SK-N-SH (cell line): Measurements from ENCODE around the gene LCMT1. TPM values are rescaled to one million over a fixed set of nuclear protein-coding genes. Genes with fewer than 3 reads are reported as not detected.
A peak's percentile ranks its signal among the peaks of the same experiment; 100 is the strongest.
"Not testable (repeated sequence)": the region's sequence is repeated elsewhere in the genome, so short reads cannot be mapped to it uniquely, and the experiment has no call there.

Experiments used
- CTCF ChIA-PET: fragments of 300-600, 350-600 bp; formaldehyde crosslinking; extraction: SDS; loops from one replicate; lab custom pipeline; 2021; lab: Yijun Ruan, JAX
- POLR2A ChIA-PET: fragments of 350-600 bp; sonication (Branson Sonifier 250); formaldehyde crosslinking; extraction: SDS; loops from one replicate; lab custom pipeline; 2020; ENCODE audit warnings: antibody characterized with exemption, inconsistent platforms; lab: Yijun Ruan, JAX
- DNase-seq: peaks from one replicate; pipeline ENCODE4 v3.0.0; 2012
- H2AFZ ChIP-seq: fragments of 200-600 bp; sonication (generic); 2 replicates; pipeline ENCODE4 v1.8.1; 2016; ENCODE audit warnings: antibody characterized with exemption, mild to moderate bottlenecking, low read depth
- H3F3A ChIP-seq: fragments of 200-600 bp; sonication (generic); replicated peaks from 2 replicates; pipeline ENCODE3; 2016; ENCODE audit warnings: antibody characterized with exemption, mild to moderate bottlenecking; ENCODE audit not compliant: insufficient read depth
- H3K27ac ChIP-seq, 2 experiments: fragments of 200-500 bp in 1 of 2; fragments of 200-600 bp in 1 of 2; sonication (Bioruptor generic) in 1 of 2; sonication (generic), shearing (Covaris generic) in 1 of 2; 2 replicates each; pipeline versions ENCODE4 v1.5.1 to v1.6.1; 2014 to 2016; ENCODE audit warnings: low read depth in 2 of 2, inconsistent platforms in 1 of 2, low read length in 1 of 2, mild to moderate bottlenecking in 1 of 2, mixed read lengths in 1 of 2
- H3K27me3 ChIP-seq: fragments of 200-600 bp; sonication (generic), shearing (Covaris generic); 2 replicates; pipeline ENCODE4 v1.6.1; 2016; ENCODE audit warnings: mixed run types; ENCODE audit not compliant: insufficient read depth
- H3K36me3 ChIP-seq, 2 experiments: fragments of 200-500 bp in 1 of 2; fragments of 200-600 bp in 1 of 2; sonication (Bioruptor generic) in 1 of 2; sonication (generic) in 1 of 2; replicated peaks in 1 of 2; 2 replicates each; pipeline versions ENCODE3 to v1.5.1; 2014 to 2016; ENCODE audit warnings: low read length in 1 of 2, mild to moderate bottlenecking in 1 of 2; ENCODE audit not compliant: insufficient read depth in 2 of 2, control insufficient read depth in 1 of 2
- H3K4me1 ChIP-seq, 2 experiments: fragments of 200-500 bp in 1 of 2; fragments of 200-600 bp in 1 of 2; sonication (Bioruptor generic) in 1 of 2; sonication (generic), shearing (Covaris generic) in 1 of 2; 2 replicates each; pipeline versions ENCODE4 v1.5.1 to v1.6.1; 2014 to 2016; ENCODE audit warnings: low read depth in 1 of 2, low read length in 1 of 2, mixed run types in 1 of 2; ENCODE audit not compliant: insufficient read depth in 2 of 2, control insufficient read depth in 1 of 2
- H3K4me2 ChIP-seq: fragments of 200-600 bp; sonication (generic), shearing (Covaris generic); 2 replicates; pipeline ENCODE4 v1.6.1; 2017; ENCODE audit warnings: mixed run types
- H3K4me3 ChIP-seq, 2 experiments: fragments of 200-500 bp in 1 of 2; fragments of 200-600 bp in 1 of 2; sonication (Bioruptor generic) in 1 of 2; sonication (generic), shearing (Covaris generic) in 1 of 2; 2 replicates each; pipeline versions ENCODE4 v1.5.1 to v1.8.1; 2014 to 2016; ENCODE audit warnings: low read depth in 2 of 2, inconsistent platforms in 1 of 2, low read length in 1 of 2, mild to moderate bottlenecking in 1 of 2, mixed read lengths in 1 of 2, moderate library complexity in 1 of 2
- H3K79me2 ChIP-seq: fragments of 200-600 bp; sonication (generic); 2 replicates; pipeline ENCODE4 v1.8.1; 2017; ENCODE audit warnings: mild to moderate bottlenecking; ENCODE audit not compliant: insufficient read depth
- H3K9ac ChIP-seq: fragments of 200-600 bp; sonication (generic); 2 replicates; pipeline ENCODE4 v1.6.1; 2017; ENCODE audit warnings: mixed run types
- H3K9me2 ChIP-seq: fragments of 200-600 bp; sonication (generic); 2 replicates; pipeline ENCODE4 v1.6.1; 2017; ENCODE audit warnings: mixed run types
- H3K9me3 ChIP-seq: fragments of 200-600 bp; sonication (generic); 2 replicates; pipeline ENCODE4 v1.6.1; 2017; ENCODE audit warnings: mixed run types, mild to moderate bottlenecking, moderate library complexity
- H4K20me1 ChIP-seq: fragments of 200-600 bp; sonication (generic); 2 replicates; pipeline ENCODE4 v1.6.1; 2017; ENCODE audit warnings: mild to moderate bottlenecking, mixed run types; ENCODE audit not compliant: insufficient read depth
- CHD2 ChIP-seq: fragments of 150-350 bp; IDR thresholded peaks from 2 replicates; pipeline ENCODE4 v1.6.1; 2018; ENCODE audit warnings: low read length; ENCODE audit not compliant: partially characterized antibody
- ELF1 ChIP-seq: IDR thresholded peaks from 2 replicates; pipeline ENCODE4 v1.4.0; 2012
- EP300 ChIP-seq, 2 experiments: IDR thresholded peaks; 2 replicates each; pipeline versions ENCODE4 v1.4.0 to v1.6.1; 2012; ENCODE audit warnings: borderline replicate concordance in 1 of 2, low read depth in 1 of 2, low read length in 1 of 2
- FOSL2 ChIP-seq: IDR thresholded peaks from 2 replicates; pipeline ENCODE4 v1.4.0; 2012; ENCODE audit warnings: low read depth, mild to moderate bottlenecking, moderate library complexity, borderline replicate concordance
- FOXJ3 ChIP-seq: sonication (generic); formaldehyde crosslinking; IDR thresholded peaks from 2 replicates; pipeline ENCODE4 v1.5.1; 2020; ENCODE audit warnings: mild to moderate bottlenecking, missing genetic modification reagents
- FOXM1 ChIP-seq: IDR thresholded peaks from 2 replicates; pipeline ENCODE4 v1.4.0; 2012; ENCODE audit warnings: low read depth, mild to moderate bottlenecking
- GABPA ChIP-seq: IDR thresholded peaks from 2 replicates; pipeline ENCODE4 v1.4.0; 2012; ENCODE audit warnings: low read depth, mild to moderate bottlenecking
- JUND ChIP-seq: IDR thresholded peaks from 2 replicates; pipeline ENCODE4 v1.4.0; 2012
- MEF2A ChIP-seq: IDR thresholded peaks from 2 replicates; pipeline ENCODE4 v1.4.0; 2012; ENCODE audit warnings: low read depth, borderline replicate concordance
- NFIC ChIP-seq: IDR thresholded peaks from 2 replicates; pipeline ENCODE4 v1.4.0; 2012; ENCODE audit warnings: borderline replicate concordance
- NRF1 ChIP-seq: IDR thresholded peaks from 2 replicates; pipeline ENCODE4 v1.6.1; 2012; ENCODE audit warnings: low read depth, mild to moderate bottlenecking, low read length
- POLR2AphosphoS5 ChIP-seq: IDR thresholded peaks from 2 replicates; pipeline ENCODE4 v1.6.1; 2012; ENCODE audit warnings: low read depth, low read length
- RAD21 ChIP-seq: IDR thresholded peaks from 2 replicates; pipeline ENCODE4 v1.6.1; 2012; ENCODE audit warnings: mild to moderate bottlenecking, low read length
- RCOR1 ChIP-seq: fragments of 150-350 bp; IDR thresholded peaks from 2 replicates; pipeline ENCODE4 v1.6.1; 2017; ENCODE audit warnings: antibody characterized with exemption, low read length
- RFX5 ChIP-seq: IDR thresholded peaks from 2 replicates; pipeline ENCODE4 v1.6.1; 2012; ENCODE audit warnings: mild to moderate bottlenecking, improper control_type of control experiment, low read length
- SIN3A ChIP-seq: IDR thresholded peaks from 2 replicates; pipeline ENCODE4 v1.6.1; 2012; ENCODE audit warnings: low read depth, mild to moderate bottlenecking, low read length, moderate library complexity, borderline replicate concordance
- SMC3 ChIP-seq: IDR thresholded peaks from 2 replicates; pipeline ENCODE4 v1.6.1; 2012; ENCODE audit warnings: low read depth, low read length, improper control_type of control experiment
- TAF1 ChIP-seq: IDR thresholded peaks from 2 replicates; pipeline ENCODE4 v1.6.1; 2012; ENCODE audit warnings: low read depth, mild to moderate bottlenecking, low read length, moderate library complexity, borderline replicate concordance
- TCF12 ChIP-seq: IDR thresholded peaks from 2 replicates; pipeline ENCODE4 v1.4.0; 2012
- YY1 ChIP-seq: IDR thresholded peaks from 2 replicates; pipeline ENCODE4 v1.4.0; 2012; ENCODE audit warnings: low read depth, mild to moderate bottlenecking
- WGBS: methylation state at CpG from one replicate; pipeline ENCODE4 v1.1.6; 2017; ENCODE audit warnings: low lambda C conversion rate; 5-methylcytosine and 5-hydroxymethylcytosine counted together
- polyA plus RNA-seq, 3 experiments: library from polyadenylated mRNA; depleted of rRNA; stranded (reverse); fragments of >200 nt; gene quantifications; 2 replicates each; pipeline ENCODE4 v1.2.3, GENCODE V29; 2012
- TF ChIP-seq, protein P1 (sequence below): IDR thresholded peaks from 2 replicates; pipeline ENCODE4; 2012
- TF ChIP-seq, protein P2 (sequence below): IDR thresholded peaks from 2 replicates; pipeline ENCODE4 v1.4.0; 2012; ENCODE audit warnings: low read depth
- TF ChIP-seq, protein P3 (sequence below): fragments of 200-600 bp; sonication (generic); IDR thresholded peaks from 2 replicates; pipeline ENCODE4 v1.6.1; 2017; ENCODE audit warnings: antibody characterized with exemption, mild to moderate bottlenecking, moderate library complexity
- TF ChIP-seq, protein P4 (sequence below): IDR thresholded peaks from 2 replicates; pipeline ENCODE4 v1.4.0; 2012; ENCODE audit warnings: low read depth, borderline replicate concordance
- TF ChIP-seq, protein P5 (sequence below): fragments of 150-350 bp; IDR thresholded peaks from 2 replicates; pipeline ENCODE4 v1.6.1; 2016; ENCODE audit warnings: mild to moderate bottlenecking, low read depth, low read length

Gene LCMT1
- polyA plus RNA-seq, 1 of the 3 experiments (the other 2 are of a cell fraction): 29.8 TPM

DNA sequence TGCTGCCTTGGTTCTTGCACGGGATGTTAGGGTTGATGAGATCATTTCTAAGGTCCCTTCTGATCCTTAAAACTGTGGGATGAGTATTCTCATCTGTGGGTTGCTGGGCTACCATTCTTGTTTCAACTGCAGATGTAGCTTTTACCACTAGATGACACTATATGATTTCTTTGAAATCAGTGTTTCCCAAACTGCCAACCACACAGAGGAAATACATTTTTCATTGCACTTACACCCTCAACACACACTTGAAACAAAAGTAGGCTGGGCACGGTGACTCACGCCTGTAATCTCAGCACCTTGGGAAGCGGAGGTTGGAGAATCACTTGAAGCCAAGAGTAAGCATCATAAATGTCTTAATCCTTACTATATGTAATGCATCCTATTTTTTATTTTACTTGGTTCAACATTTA lies 15.3 kb downstream of the LCMT1 start:
- no peaks in the 10 kb centered on the region for H3K27me3 ChIP-seq
- no peak overlapping the region for H3K4me2 ChIP-seq
- no peaks in the 10 kb centered on the region for H3K9me2 ChIP-seq
- 0 out of 2 replicates have a peak overlapping the region, but pooled peaks have one; percentile 4 for H3K9ac ChIP-seq
- peaks cover 27% of the 10 kb centered on the region for H3K79me2 ChIP-seq
- no peak for DNase-seq
- H4K20me1 ChIP-seq: peaks cover 10% of the 10 kb centered on the region; the same call in 1 of the 2 replicates
- peak overlapping the region in 1 of 2 experiments; percentile 48; a peak in 2 of 4 replicates for H3K27ac ChIP-seq
- no peaks in the 10 kb centered on the region for H3K9me3 ChIP-seq
- TF ChIP-seq TCF12 (0 out of 2 replicates have a peak, but pooled peaks have one; percentile 15), MEF2A (no peak), SIN3A (no peak), POLR2AphosphoS5 (no peak), SMC3 (peak; percentile 58), GABPA (no peak), FOSL2 (peak; percentile 45; the same call in 1 of the 2 replicates), FOXM1 (no peak), RAD21 (peak; percentile 69), ELF1 (no peak), NFIC (no peak), YY1 (no peak), CHD2 (no peak), NRF1 (no peak), RFX5 (no peak), TAF1 (no peak), RCOR1 (no peak), JUND (no peak), EP300 (IDR thresholded peaks at IDR 0.05; ENCODE audit: borderline replicate concordance in 1 of 2, low read depth in 1 of 2, low read length in 1 of 2) (no peak), FOXJ3 (CRISPR knock-in tag) (no peak)
- TF ChIP-seq, protein P1, sequence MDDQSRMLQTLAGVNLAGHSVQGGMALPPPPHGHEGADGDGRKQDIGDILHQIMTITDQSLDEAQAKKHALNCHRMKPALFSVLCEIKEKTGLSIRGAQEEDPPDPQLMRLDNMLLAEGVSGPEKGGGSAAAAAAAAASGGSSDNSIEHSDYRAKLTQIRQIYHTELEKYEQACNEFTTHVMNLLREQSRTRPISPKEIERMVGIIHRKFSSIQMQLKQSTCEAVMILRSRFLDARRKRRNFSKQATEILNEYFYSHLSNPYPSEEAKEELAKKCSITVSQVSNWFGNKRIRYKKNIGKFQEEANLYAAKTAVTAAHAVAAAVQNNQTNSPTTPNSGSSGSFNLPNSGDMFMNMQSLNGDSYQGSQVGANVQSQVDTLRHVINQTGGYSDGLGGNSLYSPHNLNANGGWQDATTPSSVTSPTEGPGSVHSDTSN: peak; percentile 76
- TF ChIP-seq, protein P2, sequence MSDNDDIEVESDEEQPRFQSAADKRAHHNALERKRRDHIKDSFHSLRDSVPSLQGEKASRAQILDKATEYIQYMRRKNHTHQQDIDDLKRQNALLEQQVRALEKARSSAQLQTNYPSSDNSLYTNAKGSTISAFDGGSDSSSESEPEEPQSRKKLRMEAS: no peak
- TF ChIP-seq, protein P3, sequence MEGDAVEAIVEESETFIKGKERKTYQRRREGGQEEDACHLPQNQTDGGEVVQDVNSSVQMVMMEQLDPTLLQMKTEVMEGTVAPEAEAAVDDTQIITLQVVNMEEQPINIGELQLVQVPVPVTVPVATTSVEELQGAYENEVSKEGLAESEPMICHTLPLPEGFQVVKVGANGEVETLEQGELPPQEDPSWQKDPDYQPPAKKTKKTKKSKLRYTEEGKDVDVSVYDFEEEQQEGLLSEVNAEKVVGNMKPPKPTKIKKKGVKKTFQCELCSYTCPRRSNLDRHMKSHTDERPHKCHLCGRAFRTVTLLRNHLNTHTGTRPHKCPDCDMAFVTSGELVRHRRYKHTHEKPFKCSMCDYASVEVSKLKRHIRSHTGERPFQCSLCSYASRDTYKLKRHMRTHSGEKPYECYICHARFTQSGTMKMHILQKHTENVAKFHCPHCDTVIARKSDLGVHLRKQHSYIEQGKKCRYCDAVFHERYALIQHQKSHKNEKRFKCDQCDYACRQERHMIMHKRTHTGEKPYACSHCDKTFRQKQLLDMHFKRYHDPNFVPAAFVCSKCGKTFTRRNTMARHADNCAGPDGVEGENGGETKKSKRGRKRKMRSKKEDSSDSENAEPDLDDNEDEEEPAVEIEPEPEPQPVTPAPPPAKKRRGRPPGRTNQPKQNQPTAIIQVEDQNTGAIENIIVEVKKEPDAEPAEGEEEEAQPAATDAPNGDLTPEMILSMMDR: peak; percentile 82
- TF ChIP-seq, protein P4, sequence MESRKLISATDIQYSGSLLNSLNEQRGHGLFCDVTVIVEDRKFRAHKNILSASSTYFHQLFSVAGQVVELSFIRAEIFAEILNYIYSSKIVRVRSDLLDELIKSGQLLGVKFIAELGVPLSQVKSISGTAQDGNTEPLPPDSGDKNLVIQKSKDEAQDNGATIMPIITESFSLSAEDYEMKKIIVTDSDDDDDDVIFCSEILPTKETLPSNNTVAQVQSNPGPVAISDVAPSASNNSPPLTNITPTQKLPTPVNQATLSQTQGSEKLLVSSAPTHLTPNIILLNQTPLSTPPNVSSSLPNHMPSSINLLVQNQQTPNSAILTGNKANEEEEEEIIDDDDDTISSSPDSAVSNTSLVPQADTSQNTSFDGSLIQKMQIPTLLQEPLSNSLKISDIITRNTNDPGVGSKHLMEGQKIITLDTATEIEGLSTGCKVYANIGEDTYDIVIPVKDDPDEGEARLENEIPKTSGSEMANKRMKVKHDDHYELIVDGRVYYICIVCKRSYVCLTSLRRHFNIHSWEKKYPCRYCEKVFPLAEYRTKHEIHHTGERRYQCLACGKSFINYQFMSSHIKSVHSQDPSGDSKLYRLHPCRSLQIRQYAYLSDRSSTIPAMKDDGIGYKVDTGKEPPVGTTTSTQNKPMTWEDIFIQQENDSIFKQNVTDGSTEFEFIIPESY: no peak
- TF ChIP-seq, protein P5, sequence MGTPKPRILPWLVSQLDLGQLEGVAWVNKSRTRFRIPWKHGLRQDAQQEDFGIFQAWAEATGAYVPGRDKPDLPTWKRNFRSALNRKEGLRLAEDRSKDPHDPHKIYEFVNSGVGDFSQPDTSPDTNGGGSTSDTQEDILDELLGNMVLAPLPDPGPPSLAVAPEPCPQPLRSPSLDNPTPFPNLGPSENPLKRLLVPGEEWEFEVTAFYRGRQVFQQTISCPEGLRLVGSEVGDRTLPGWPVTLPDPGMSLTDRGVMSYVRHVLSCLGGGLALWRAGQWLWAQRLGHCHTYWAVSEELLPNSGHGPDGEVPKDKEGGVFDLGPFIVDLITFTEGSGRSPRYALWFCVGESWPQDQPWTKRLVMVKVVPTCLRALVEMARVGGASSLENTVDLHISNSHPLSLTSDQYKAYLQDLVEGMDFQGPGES: no peak
- H3K4me1 ChIP-seq: 0 out of 4 replicates have a peak, but pooled peaks cover 0 to 5% of the 10 kb centered on the region in 2 experiments
- no peak overlapping the region for H3K4me3 ChIP-seq
- POLR2A ChIA-PET: no interaction called here
- H3F3A ChIP-seq: peaks cover 4% of the 10 kb centered on the region
- no peak overlapping the region for H2AFZ ChIP-seq
- peaks cover 5 to 9% of the 10 kb centered on the region in 2 experiments for H3K36me3 ChIP-seq
- CTCF ChIA-PET: interaction anchor here (0.8 to 1.1 kb wide), 3 partner anchors 12 to 99 kb away, joined by 3 to 6 read pairs (median 4); no protein-coding TSS in a partner anchor
- 40% methylated on average over 4 of the region's 4 CpGs for WGBS

DNA sequence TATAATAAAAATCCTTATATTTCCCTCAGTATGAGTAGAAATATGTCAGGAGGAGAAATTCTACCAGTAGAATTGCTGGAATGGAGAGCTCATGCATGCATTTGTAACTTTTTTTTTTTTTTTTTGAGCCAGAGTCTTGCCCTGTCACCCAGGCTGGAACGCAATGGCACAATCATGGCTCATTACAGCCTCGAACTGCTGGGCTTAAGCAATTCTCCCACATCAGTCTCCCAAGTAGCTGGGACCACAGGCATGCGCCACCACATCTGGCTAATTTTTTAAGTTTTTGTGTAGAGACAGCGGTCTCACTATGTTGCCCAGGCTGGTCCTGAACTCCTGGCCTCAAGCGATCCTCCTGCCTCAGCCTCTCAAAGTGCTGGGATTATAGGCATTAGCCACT lies 21.2 kb downstream of the LCMT1 start:
- DNase-seq, H3K27me3 ChIP-seq, H3K4me3 ChIP-seq, H3K27ac ChIP-seq, H3K9ac ChIP-seq, H3K4me1 ChIP-seq, H3K4me2 ChIP-seq, H4K20me1 ChIP-seq, CTCF ChIA-PET, POLR2A ChIA-PET, H3F3A ChIP-seq, H2AFZ ChIP-seq, H3K9me2 ChIP-seq, H3K9me3 ChIP-seq, H3K79me2 ChIP-seq: not testable (repeated sequence)
- WGBS: 93% methylated on average over 4 of the region's 5 CpGs
- peaks cover 7 to 24% of the 10 kb centered on the region in 2 experiments for H3K36me3 ChIP-seq
